ENCODE results near the gene GPHA2. TPM values are rescaled to one million over a fixed set of nuclear protein-coding genes. Genes with fewer than 3 reads are reported as not detected.

The GPHA2 gene
- total RNA-seq, 1 donor from 2014 or later = 0.33 TPM

DNA sequence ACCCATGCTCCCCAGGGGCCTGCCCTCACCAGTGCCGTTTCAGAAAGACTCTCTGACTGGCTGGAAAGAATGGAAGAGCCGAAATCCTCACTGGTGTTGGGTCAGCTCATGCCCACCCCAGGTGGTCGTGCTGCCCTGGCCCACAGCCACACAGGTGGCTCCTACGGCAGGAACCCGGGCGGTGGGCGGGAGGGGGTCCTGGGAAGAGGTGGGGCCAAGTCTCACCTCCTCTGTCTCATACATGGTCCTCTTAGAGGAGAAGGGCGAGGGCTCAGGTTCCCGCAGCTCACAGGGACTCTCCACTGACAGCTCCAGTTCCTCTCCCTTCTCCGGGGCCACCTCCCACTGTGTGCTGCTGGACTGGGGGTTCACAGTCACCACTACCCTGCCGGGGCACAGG, 26.9 kb downstream of the GPHA2 start:
- H3K36me3 Mint-ChIP-seq (ENCODE audit: low read depth) = peaks cover 77% of the 10 kb centered on the region
- no peak overlapping the region for H3K4me3 Mint-ChIP-seq
- TF ChIP-seq, protein P1, sequence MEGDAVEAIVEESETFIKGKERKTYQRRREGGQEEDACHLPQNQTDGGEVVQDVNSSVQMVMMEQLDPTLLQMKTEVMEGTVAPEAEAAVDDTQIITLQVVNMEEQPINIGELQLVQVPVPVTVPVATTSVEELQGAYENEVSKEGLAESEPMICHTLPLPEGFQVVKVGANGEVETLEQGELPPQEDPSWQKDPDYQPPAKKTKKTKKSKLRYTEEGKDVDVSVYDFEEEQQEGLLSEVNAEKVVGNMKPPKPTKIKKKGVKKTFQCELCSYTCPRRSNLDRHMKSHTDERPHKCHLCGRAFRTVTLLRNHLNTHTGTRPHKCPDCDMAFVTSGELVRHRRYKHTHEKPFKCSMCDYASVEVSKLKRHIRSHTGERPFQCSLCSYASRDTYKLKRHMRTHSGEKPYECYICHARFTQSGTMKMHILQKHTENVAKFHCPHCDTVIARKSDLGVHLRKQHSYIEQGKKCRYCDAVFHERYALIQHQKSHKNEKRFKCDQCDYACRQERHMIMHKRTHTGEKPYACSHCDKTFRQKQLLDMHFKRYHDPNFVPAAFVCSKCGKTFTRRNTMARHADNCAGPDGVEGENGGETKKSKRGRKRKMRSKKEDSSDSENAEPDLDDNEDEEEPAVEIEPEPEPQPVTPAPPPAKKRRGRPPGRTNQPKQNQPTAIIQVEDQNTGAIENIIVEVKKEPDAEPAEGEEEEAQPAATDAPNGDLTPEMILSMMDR (IDR thresholded peaks at IDR 0.05) = no peak
- H3K4me1 Mint-ChIP-seq = no peaks in the 10 kb centered on the region
- no peak overlapping the region for H3K27ac Mint-ChIP-seq
- DNase-seq = no peak
- H3K27me3 Mint-ChIP-seq = no peaks in the 10 kb centered on the region
- no peaks in the 10 kb centered on the region for H3K9me3 Mint-ChIP-seq
- CTCF ChIA-PET = no interaction called here
- POLR2A ChIA-PET = no interaction called here
- intact Hi-C loops (cut with micrococcal nuclease) = no loop called here
- no peak for ATAC-seq (ENCODE audit: low read depth)

DNA sequence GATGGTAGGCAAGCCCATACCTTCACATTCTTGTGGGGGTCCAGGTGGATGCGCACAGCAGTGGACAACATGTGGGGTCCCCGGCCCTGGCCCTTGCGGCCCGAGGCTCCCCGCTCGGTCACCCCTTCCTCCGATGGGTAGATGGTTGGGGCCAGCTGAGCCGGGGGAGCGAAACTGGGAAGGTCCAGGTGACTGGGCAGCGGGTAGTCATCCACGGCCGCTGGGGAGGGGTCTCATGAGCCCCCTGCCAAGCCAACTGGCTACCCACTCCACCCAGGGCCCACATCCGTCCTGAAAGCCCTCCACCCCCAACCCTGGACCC, 29.4 kb downstream of the GPHA2 start:
- H3K27ac Mint-ChIP-seq = no peak overlapping the region
- no peak overlapping the region for H3K4me3 Mint-ChIP-seq
- TF ChIP-seq, protein P1 (IDR thresholded peaks at IDR 0.05) = no peak
- no peak for ATAC-seq (ENCODE audit: low read depth)
- H3K27me3 Mint-ChIP-seq = no peaks in the 10 kb centered on the region
- no peaks in the 10 kb centered on the region for H3K9me3 Mint-ChIP-seq
- ChIA-PET CTCF (interaction anchor here (0.6 kb wide), 1 partner anchor 85 kb away, joined by 3 read pairs; no protein-coding TSS in a partner anchor), POLR2A (interaction anchor here (1.0 kb wide), 1 partner anchor 57 kb away, joined by 3 read pairs; no protein-coding TSS in a partner anchor)
- peaks cover 71% of the 10 kb centered on the region for H3K36me3 Mint-ChIP-seq (ENCODE audit: low read depth)
- no peaks in the 10 kb centered on the region for H3K4me1 Mint-ChIP-seq
- intact Hi-C loops (cut with micrococcal nuclease) = no loop called here
- no peak for DNase-seq

DNA sequence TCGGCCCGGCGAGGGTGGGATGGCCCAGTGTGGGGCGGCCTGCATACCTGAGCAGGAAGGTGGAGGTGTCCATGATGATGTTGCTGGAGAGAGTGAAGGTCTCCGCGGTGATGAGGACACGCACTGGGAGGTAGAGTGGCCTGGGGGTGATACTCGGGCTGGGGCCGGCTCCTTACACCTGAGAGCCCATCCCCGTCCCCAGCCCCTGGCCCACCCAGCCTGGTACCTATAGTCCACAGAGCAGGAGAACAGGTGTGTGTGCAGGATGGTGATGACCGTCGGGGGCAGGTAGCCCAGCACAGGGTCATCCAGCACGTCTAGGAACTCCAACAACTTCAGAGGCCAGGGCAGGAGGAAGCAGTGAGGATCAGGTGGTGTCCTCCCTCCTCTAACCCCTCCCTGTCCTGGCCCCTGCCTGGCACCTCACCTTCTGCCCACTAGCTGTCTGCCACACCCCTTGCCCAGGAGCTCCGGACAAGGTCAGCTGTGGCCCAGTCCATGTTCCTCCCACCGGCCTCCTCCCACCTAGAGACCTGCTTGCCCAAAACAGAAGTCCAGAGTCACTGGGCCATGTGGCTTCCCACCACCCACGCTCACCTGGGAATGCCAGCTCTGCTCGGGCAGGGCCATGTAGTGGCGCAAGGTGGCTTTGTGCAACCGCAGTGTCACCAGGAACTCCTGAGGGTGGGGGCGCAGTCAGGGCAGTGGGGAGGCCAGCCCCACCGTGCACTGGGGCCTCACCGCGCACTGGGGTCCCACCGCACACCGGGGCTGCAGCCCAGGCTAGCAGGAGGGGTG, 30.0 kb downstream of the GPHA2 start:
- Mint-ChIP-seq H3K4me1 (no peaks in the 10 kb centered on the region), H3K9me3 (no peaks in the 10 kb centered on the region), H3K36me3 (ENCODE audit: low read depth) (peaks cover 69% of the 10 kb centered on the region), H3K4me3 (no peak overlapping the region), H3K27ac (no peak overlapping the region), H3K27me3 (no peaks in the 10 kb centered on the region)
- ChIA-PET CTCF (no interaction called here), POLR2A (interaction anchor here (0.6 to 1.0 kb wide), 2 partner anchors 9 to 57 kb away, joined by 3 to 4 read pairs; no protein-coding TSS in a partner anchor)
- TF ChIP-seq, protein P1 (IDR thresholded peaks at IDR 0.05) = no peak
- ATAC-seq (ENCODE audit: low read depth) = no peak
- intact Hi-C loops (cut with micrococcal nuclease) = no loop called here
- no peak for DNase-seq

DNA sequence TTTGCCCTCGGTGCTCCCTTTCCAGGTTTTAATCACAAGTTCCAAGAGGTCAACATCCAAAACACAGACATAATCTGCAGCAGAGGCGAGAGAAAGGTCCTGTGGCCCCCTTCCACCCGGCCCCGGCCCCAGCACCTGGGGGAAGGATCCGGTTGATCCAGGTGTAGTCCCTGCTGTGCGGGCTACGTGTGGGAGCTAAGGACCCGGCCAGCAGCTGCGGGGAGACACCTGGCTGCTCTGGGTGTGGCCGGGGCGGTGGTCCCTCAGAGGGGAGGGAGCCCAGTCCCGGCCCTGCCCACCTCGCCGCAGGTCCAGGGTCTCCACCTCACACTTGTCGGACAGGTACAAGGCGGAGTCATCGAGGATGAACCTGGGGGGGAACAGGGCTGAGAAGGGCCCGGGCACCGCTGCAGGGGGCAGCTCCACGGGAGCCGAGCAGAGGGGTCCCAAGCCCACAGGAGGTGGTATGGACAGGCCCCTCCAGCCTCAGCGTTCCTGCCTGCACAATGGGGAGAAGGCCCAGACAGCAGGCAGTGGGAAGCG, 32.3 kb downstream of the GPHA2 start:
- ChIA-PET CTCF (no interaction called here), POLR2A (no interaction called here)
- Mint-ChIP-seq H3K4me3 (no peak overlapping the region), H3K27ac (no peak overlapping the region), H3K9me3 (no peaks in the 10 kb centered on the region), H3K4me1 (peaks cover 5% of the 10 kb centered on the region), H3K36me3 (ENCODE audit: low read depth) (peaks cover 67% of the 10 kb centered on the region), H3K27me3 (no peaks in the 10 kb centered on the region)
- TF ChIP-seq, protein P1 (IDR thresholded peaks at IDR 0.05) = no peak
- ATAC-seq (ENCODE audit: low read depth) = no peak
- intact Hi-C loops (cut with micrococcal nuclease) = no loop called here
- DNase-seq = no peak

DNA sequence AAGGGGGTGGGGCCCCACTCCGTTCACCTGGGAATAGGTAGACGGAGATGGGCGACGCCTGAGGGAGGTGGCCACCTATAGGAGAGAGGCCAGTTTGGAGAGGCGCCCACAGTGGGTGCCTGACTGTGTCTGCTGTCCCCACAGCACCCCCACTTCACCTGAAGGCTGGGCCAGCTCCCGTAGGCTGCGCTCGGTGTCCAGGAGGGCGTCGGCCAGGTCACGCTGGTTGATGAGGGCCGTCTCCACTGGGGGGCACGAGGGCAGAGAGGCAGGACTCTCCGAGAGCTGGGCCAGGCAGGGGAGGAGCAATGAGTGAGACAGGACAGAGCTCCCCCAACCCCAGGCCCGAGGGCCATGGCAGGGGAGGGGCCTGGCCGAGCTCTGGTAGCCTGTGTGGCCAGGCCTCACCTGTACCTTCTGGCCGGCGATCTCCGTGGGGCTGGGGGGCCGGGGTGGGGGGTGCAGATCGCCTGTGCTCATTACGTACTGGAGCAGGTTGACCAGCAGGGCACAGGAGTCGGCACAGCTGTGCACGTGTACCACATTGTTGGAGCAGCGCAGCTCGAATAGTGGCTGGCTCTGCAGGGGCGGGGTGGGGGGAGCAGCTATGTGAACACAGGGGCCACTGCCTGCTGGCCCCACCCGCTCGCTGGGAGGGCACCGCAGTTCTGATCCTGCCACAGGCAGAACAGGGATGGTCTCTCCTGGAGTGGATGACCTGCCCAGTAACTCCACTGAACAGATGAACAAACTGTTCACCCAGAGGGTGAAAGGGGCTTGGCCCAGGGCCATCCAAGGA, 33.4 kb downstream of the GPHA2 start:
- peaks cover 66% of the 10 kb centered on the region for H3K36me3 Mint-ChIP-seq (ENCODE audit: low read depth)
- ChIA-PET CTCF (interaction anchor here (0.7 kb wide), 1 partner anchor 54 kb away, joined by 3 read pairs; no protein-coding TSS in a partner anchor), POLR2A (no interaction called here)
- no peak overlapping the region for H3K4me3 Mint-ChIP-seq
- no peak overlapping the region for H3K27ac Mint-ChIP-seq
- TF ChIP-seq, protein P1 (IDR thresholded peaks at IDR 0.05) = no peak
- ATAC-seq (ENCODE audit: low read depth) (no peak), DNase-seq (no peak)
- intact Hi-C loops (cut with micrococcal nuclease) = no loop called here
- H3K27me3 Mint-ChIP-seq = no peaks in the 10 kb centered on the region
- H3K9me3 Mint-ChIP-seq = no peaks in the 10 kb centered on the region
- H3K4me1 Mint-ChIP-seq = peaks cover 5% of the 10 kb centered on the region
